Activated CD4-positive, alpha-beta T cell treated with anti-CD3 and anti-CD28 coated beads, Interleukin-2, amount 50 U/mL, for 16 hours (primary cell): ENCODE data around the gene COL5A1.
"Not testable (repeated sequence)": the region's sequence is repeated elsewhere in the genome, so short reads cannot be mapped to it uniquely, and the experiment has no call there.

Source experiments
- DNase-seq: peaks from one replicate; pipeline ENCODE4 v3.0.0-alpha.2; 2020

Gene COL5A1

GRCh38 chr9:134842321-134842720, 200.7 kb downstream of the COL5A1 start:
- no peak for DNase-seq

GRCh38 chr9:134843740-134844139, 202.1 kb downstream of the COL5A1 start:
- no peak for DNase-seq

- no peak for DNase-seq
Observed at GRCh38 chr9:134844821-134845220, 203.2 kb downstream of the COL5A1 start.

- DNase-seq, result no peak
Observed at GRCh38 chr9:134846187-134846586, 204.6 kb downstream of the COL5A1 start.

GRCh38 chr9:134846699-134847098, 205.1 kb downstream of the COL5A1 start:
- no peak for DNase-seq

GRCh38 chr9:134847138-134847537, 205.5 kb downstream of the COL5A1 start:
- DNase-seq, result no peak

GRCh38 chr9:134847752-134848432, 206.3 kb downstream of the COL5A1 start:
- DNase-seq, result no peak

- DNase-seq, result no peak
Observed at GRCh38 chr9:134848504-134848903, 206.9 kb downstream of the COL5A1 start.

GRCh38 chr9:134850611-134851010, 209.0 kb downstream of the COL5A1 start:
- no peak for DNase-seq

GRCh38 chr9:134851020-134851419, 209.4 kb downstream of the COL5A1 start:
- no peak for DNase-seq

- DNase-seq, result no peak
Observed at GRCh38 chr9:134852906-134853654, 211.5 kb downstream of the COL5A1 start.

- no peak for DNase-seq
Observed at GRCh38 chr9:134853893-134854292, 212.3 kb downstream of the COL5A1 start.

- no peak for DNase-seq
Observed at GRCh38 chr9:134854541-134854981, 213.0 kb downstream of the COL5A1 start.

- DNase-seq, result no peak
Observed at GRCh38 chr9:134855231-134855899, 213.8 kb downstream of the COL5A1 start.

GRCh38 chr9:134855900-134856377, 214.3 kb downstream of the COL5A1 start:
- no peak for DNase-seq

GRCh38 chr9:134857451-134857850, 215.8 kb downstream of the COL5A1 start:
- not testable (repeated sequence) for DNase-seq

GRCh38 chr9:134858051-134858841, 216.6 kb downstream of the COL5A1 start:
- peak; percentile 86 for DNase-seq

- DNase-seq, result no peak
Observed at GRCh38 chr9:134860510-134860909, 218.9 kb downstream of the COL5A1 start.

GRCh38 chr9:134861595-134862334, 220.2 kb downstream of the COL5A1 start:
- no peak for DNase-seq

GRCh38 chr9:134863306-134863902, 221.8 kb downstream of the COL5A1 start:
- no peak for DNase-seq

- DNase-seq, result no peak
Observed at GRCh38 chr9:134863941-134864820, 222.6 kb downstream of the COL5A1 start.
